CD4-positive, alpha-beta T cell (primary cell): ENCODE results near the gene CSNK1A1. TPM values are rescaled to one million over a fixed set of nuclear protein-coding genes. Genes with fewer than 3 reads are reported as not detected.

ENCODE experiments used
- ATAC-seq: fragments of 200-7000 bp; cut with Tn5 transposase; one replicate; pipeline ENCODE4 v1.10.0; 2022; ENCODE audit warnings: mild to moderate bottlenecking; ENCODE audit not compliant: poor library complexity
- CTCF ChIA-PET: fragments of 350-600 bp; sonication (Branson Sonifier 250); formaldehyde crosslinking; loops from one replicate; lab custom pipeline; 2021; ENCODE audit warnings: antibody characterized with exemption, inconsistent platforms; lab: Charles Lee
- POLR2A ChIA-PET: fragments of 350-600 bp; sonication (Branson Sonifier 250); formaldehyde crosslinking; loops from one replicate; lab custom pipeline; 2021; ENCODE audit warnings: antibody characterized with exemption, inconsistent platforms; lab: Charles Lee
- DNase-seq, 14 experiments: peaks; one replicate each; pipeline ENCODE4 v3.0.0-alpha.2; 2013 to 2020; ENCODE audit warnings: mixed read lengths in 2 of 14
- H3K27ac ChIP-seq, 2 donors: one replicate each; pipeline versions ENCODE4 v1.5.1 to v1.7.0; 2013; ENCODE audit warnings: low read length in 2 of 2, low read depth in 1 of 2, mild to moderate bottlenecking in 1 of 2
- H3K27me3 ChIP-seq, 2 experiments: 1 replicate in 1 of 2; 2 replicates in 1 of 2; pipeline versions ENCODE4 v1.6.1 to v1.7.0; 2013; ENCODE audit warnings: low read length in 2 of 2, control low read depth in 1 of 2, mild to moderate bottlenecking in 1 of 2, moderate library complexity in 1 of 2; ENCODE audit not compliant: insufficient read depth in 2 of 2, control insufficient read depth in 1 of 2
- H3K36me3 ChIP-seq: one replicate; pipeline ENCODE4 v1.6.1; 2013; ENCODE audit warnings: low read length, control low read depth; ENCODE audit not compliant: insufficient read depth
- H3K4me1 ChIP-seq: one replicate; pipeline ENCODE4 v1.6.1; 2013; ENCODE audit warnings: low read length, control low read depth; ENCODE audit not compliant: insufficient read depth
- H3K4me3 ChIP-seq: one replicate; pipeline ENCODE4 v1.5.1; 2013; ENCODE audit warnings: mild to moderate bottlenecking, low read length, moderate library complexity
- H3K9me3 ChIP-seq, 2 experiments: 1 replicate in 1 of 2; 2 replicates in 1 of 2; pipeline versions ENCODE4 v1.6.1 to v1.7.0; 2013; ENCODE audit warnings: low read length in 2 of 2, mild to moderate bottlenecking in 2 of 2, control low read depth in 1 of 2, moderate library complexity in 1 of 2; ENCODE audit not compliant: control insufficient read depth in 1 of 2, insufficient read depth in 1 of 2
- H3K27ac Mint-ChIP-seq: one replicate; pipeline ENCODE4 v1.8.0; 2020; ENCODE audit warnings: mixed read lengths
- H3K27me3 Mint-ChIP-seq: one replicate; pipeline ENCODE4 v1.8.0; 2021; ENCODE audit warnings: mixed read lengths
- H3K36me3 Mint-ChIP-seq: one replicate; pipeline ENCODE4 v1.8.0; 2021; ENCODE audit warnings: low read depth, mixed read lengths
- H3K4me1 Mint-ChIP-seq: one replicate; pipeline ENCODE4 v1.8.0; 2021; ENCODE audit warnings: low read depth, mixed read lengths
- H3K4me3 Mint-ChIP-seq: one replicate; pipeline ENCODE4 v1.8.0; 2020; ENCODE audit warnings: mild to moderate bottlenecking, mixed read lengths
- H3K9me3 Mint-ChIP-seq: one replicate; pipeline ENCODE4 v1.8.0; 2020; ENCODE audit warnings: mixed read lengths
- CTCF ChIP-seq: fragments of 200-600 bp; IDR thresholded peaks from one replicate; pipeline ENCODE4 v1.8.0; 2022; ENCODE audit warnings: antibody characterized with exemption, mild to moderate bottlenecking
- intact Hi-C, 2 experiments: fragments of 100-400 bp; cut with DNase I in 1 of 2; cut with micrococcal nuclease in 1 of 2; formaldehyde crosslinking; loops; one replicate each; pipeline versions ENCODE4 v1.15.1 to v1.9.0; 2023 to 2025; cut with DNase I, micrococcal nuclease
- total RNA-seq, 174 experiments: library from RNA in 2 of 174; stranded (reverse) in 2 of 174; gene quantifications; one replicate each; pipeline ENCODE4 v1.2.3 and lab custom pipeline; 2021 to 2026

Gene CSNK1A1
- total RNA-seq, 2 experiments from 2014 or later, result 201 to 217 TPM

- no peak for TF ChIP-seq CTCF
- Histone ChIP-seq H3K9me3 (no peaks in the 10 kb centered on the region), H3K36me3 (no peaks in the 10 kb centered on the region), H3K27me3 (no peaks in the 10 kb centered on the region), H3K4me1 (no peaks in the 10 kb centered on the region), H3K27ac (no peak overlapping the region), H3K4me3 (no peak overlapping the region)
- no peaks in the 10 kb centered on the region for H3K27me3 Mint-ChIP-seq
- ChIA-PET POLR2A (interaction anchor here (1.1 kb wide), 1 partner anchor 78 kb away, joined by 3 read pairs; the partner anchor contains the start of gene CSNK1A1), CTCF (no interaction called here)
- H3K4me3 Mint-ChIP-seq, result no peak overlapping the region
- H3K9me3 Mint-ChIP-seq, result no peaks in the 10 kb centered on the region
- no peak for ATAC-seq
- no peak overlapping the region for H3K27ac Mint-ChIP-seq
- H3K4me1 Mint-ChIP-seq, result no peaks in the 10 kb centered on the region
- DNase-seq, result no peak
- intact Hi-C loops, result no loop called here
- H3K36me3 Mint-ChIP-seq, result no peaks in the 10 kb centered on the region
These were observed 77.8 kb downstream of the CSNK1A1 start for GRCh38 chr5:149473441-149473840.

- Mint-ChIP-seq H3K27ac (no peak overlapping the region), H3K4me1 (no peaks in the 10 kb centered on the region), H3K36me3 (no peaks in the 10 kb centered on the region), H3K27me3 (peaks cover 3% of the 10 kb centered on the region), H3K9me3 (no peaks in the 10 kb centered on the region), H3K4me3 (no peak overlapping the region)
- CTCF ChIA-PET, result no interaction called here
- Histone ChIP-seq H3K27me3 (no peaks in the 10 kb centered on the region), H3K36me3 (no peaks in the 10 kb centered on the region), H3K27ac (no peak overlapping the region), H3K4me3 (no peak overlapping the region), H3K4me1 (no peaks in the 10 kb centered on the region), H3K9me3 (no peaks in the 10 kb centered on the region)
- POLR2A ChIA-PET, result interaction anchor here (1.1 kb wide), 1 partner anchor 79 kb away, joined by 3 read pairs; the partner anchor contains the start of gene CSNK1A1
- no peak for TF ChIP-seq CTCF
- ATAC-seq, result no peak
- intact Hi-C loops, result no loop called here
- no peak for DNase-seq
These were observed 78.8 kb downstream of the CSNK1A1 start for GRCh38 chr5:149472399-149472798.

- Histone ChIP-seq H3K27ac (no peak overlapping the region), H3K27me3 (no peaks in the 10 kb centered on the region), H3K36me3 (no peaks in the 10 kb centered on the region), H3K4me1 (no peaks in the 10 kb centered on the region), H3K9me3 (no peaks in the 10 kb centered on the region), H3K4me3 (no peak overlapping the region)
- no peaks in the 10 kb centered on the region for H3K36me3 Mint-ChIP-seq
- H3K27ac Mint-ChIP-seq, result no peak overlapping the region
- H3K9me3 Mint-ChIP-seq, result no peaks in the 10 kb centered on the region
- no peak for TF ChIP-seq CTCF
- H3K4me3 Mint-ChIP-seq, result no peak overlapping the region
- ChIA-PET POLR2A (no interaction called here), CTCF (no interaction called here)
- H3K4me1 Mint-ChIP-seq, result no peaks in the 10 kb centered on the region
- peaks cover 3% of the 10 kb centered on the region for H3K27me3 Mint-ChIP-seq
- DNase-seq (no peak), ATAC-seq (no peak)
- intact Hi-C loops, result no loop called here
These were observed 79.6 kb downstream of the CSNK1A1 start for GRCh38 chr5:149471406-149472183.
